Activated naive CD4-positive, alpha-beta T cell treated with anti-CD3 and anti-CD28 coated beads for 36 hours (primary cell): ENCODE measurements around the gene PYGM. TPM values are rescaled to one million over a fixed set of nuclear protein-coding genes. Genes with fewer than 3 reads are reported as not detected.

Experiments used
- CTCF ChIA-PET: fragments of 350-600 bp; sonication (Branson Sonifier 250); formaldehyde crosslinking; loops from one replicate; lab custom pipeline; 2021; ENCODE audit warnings: antibody characterized with exemption; lab: Charles Lee
- DNase-seq: peaks from one replicate; pipeline ENCODE4 v3.0.0-alpha.2; 2020
- H3K27ac Mint-ChIP-seq: one replicate; pipeline ENCODE4 v1.8.0; 2021; ENCODE audit warnings: mild to moderate bottlenecking, mixed read lengths
- H3K27me3 Mint-ChIP-seq: one replicate; pipeline ENCODE4 v1.8.0; 2021; ENCODE audit warnings: low read depth, mixed read lengths
- H3K36me3 Mint-ChIP-seq: one replicate; pipeline ENCODE4 v1.8.0; 2021; ENCODE audit warnings: low read depth, mixed read lengths
- H3K4me1 Mint-ChIP-seq: one replicate; pipeline ENCODE4 v1.8.0; 2021; ENCODE audit warnings: low read depth, mixed read lengths
- H3K4me3 Mint-ChIP-seq: one replicate; pipeline ENCODE4 v1.8.0; 2021; ENCODE audit warnings: mild to moderate bottlenecking, moderate library complexity, mixed read lengths
- H3K9me3 Mint-ChIP-seq: one replicate; pipeline ENCODE4 v1.8.0; 2021; ENCODE audit warnings: mixed read lengths
- intact Hi-C: fragments of 100-400 bp; cut with micrococcal nuclease; formaldehyde crosslinking; loops from one replicate; pipeline ENCODE4 v1.15.1; 2023
- total RNA-seq, 2 experiments: library from RNA; stranded (reverse); gene quantifications; one replicate each; pipeline ENCODE4 v1.2.3, GENCODE V29; 2021

The PYGM gene
- total RNA-seq, 2 experiments from 2014 or later: 0.64 to 0.89 TPM

- no peak for DNase-seq
- no peak overlapping the region for H3K4me3 Mint-ChIP-seq
- intact Hi-C loops: no loop called here
- H3K27ac Mint-ChIP-seq: no peak overlapping the region
- no peaks in the 10 kb centered on the region for H3K9me3 Mint-ChIP-seq
- CTCF ChIA-PET: interaction anchor here (0.5 kb wide), 1 partner anchor 17 kb away, joined by 4 read pairs; no protein-coding TSS in a partner anchor
- H3K27me3 Mint-ChIP-seq: no peaks in the 10 kb centered on the region
- peaks cover 6% of the 10 kb centered on the region for H3K36me3 Mint-ChIP-seq
- peaks cover 25% of the 10 kb centered on the region for H3K4me1 Mint-ChIP-seq
Observed at GRCh38 chr11:64754919-64755662, 4.7 kb downstream of the PYGM start.

- intact Hi-C loops: no loop called here
- DNase-seq: no peak
- H3K9me3 Mint-ChIP-seq: no peaks in the 10 kb centered on the region
- H3K4me1 Mint-ChIP-seq: peaks cover 20% of the 10 kb centered on the region
- H3K27ac Mint-ChIP-seq: no peak overlapping the region
- H3K27me3 Mint-ChIP-seq: no peaks in the 10 kb centered on the region
- CTCF ChIA-PET: no interaction called here
- H3K36me3 Mint-ChIP-seq: peaks cover 6% of the 10 kb centered on the region
- no peak overlapping the region for H3K4me3 Mint-ChIP-seq
Observed at GRCh38 chr11:64754124-64754918, 5.5 kb downstream of the PYGM start.

GRCh38 chr11:64753380-64754123 is 6.2 kb downstream of the PYGM start:
- peaks cover 6% of the 10 kb centered on the region for H3K36me3 Mint-ChIP-seq
- H3K9me3 Mint-ChIP-seq: no peaks in the 10 kb centered on the region
- intact Hi-C loops: no loop called here
- H3K27me3 Mint-ChIP-seq: no peaks in the 10 kb centered on the region
- no peak for DNase-seq
- peaks cover 20% of the 10 kb centered on the region for H3K4me1 Mint-ChIP-seq
- H3K27ac Mint-ChIP-seq: no peak overlapping the region
- CTCF ChIA-PET: interaction anchor here (0.6 kb wide), 1 partner anchor 7 kb away, joined by 9 read pairs; no protein-coding TSS in a partner anchor
- no peak overlapping the region for H3K4me3 Mint-ChIP-seq

GRCh38 chr11:64753019-64753379 is 6.8 kb downstream of the PYGM start:
- H3K9me3 Mint-ChIP-seq: no peaks in the 10 kb centered on the region
- peaks cover 6% of the 10 kb centered on the region for H3K36me3 Mint-ChIP-seq
- no peak overlapping the region for H3K4me3 Mint-ChIP-seq
- intact Hi-C loops: no loop called here
- no peaks in the 10 kb centered on the region for H3K27me3 Mint-ChIP-seq
- H3K27ac Mint-ChIP-seq: no peak overlapping the region
- no peak for DNase-seq
- CTCF ChIA-PET: interaction anchor here (0.6 kb wide), 1 partner anchor 8 kb away, joined by 9 read pairs; no protein-coding TSS in a partner anchor
- peaks cover 20% of the 10 kb centered on the region for H3K4me1 Mint-ChIP-seq

- H3K27me3 Mint-ChIP-seq: no peaks in the 10 kb centered on the region
- H3K9me3 Mint-ChIP-seq: no peaks in the 10 kb centered on the region
Observed at GRCh38 chr11:64752175-64752970, 7.4 kb downstream of the PYGM start.

GRCh38 chr11:64751580-64751979 is 8.2 kb downstream of the PYGM start:
- intact Hi-C loops: no loop called here
- Mint-ChIP-seq H3K27me3 (no peaks in the 10 kb centered on the region), H3K4me1 (peaks cover 20% of the 10 kb centered on the region), H3K9me3 (no peaks in the 10 kb centered on the region), H3K27ac (no peak overlapping the region), H3K4me3 (no peak overlapping the region), H3K36me3 (peaks cover 6% of the 10 kb centered on the region)
- CTCF ChIA-PET: interaction anchor here (0.7 kb wide), 1 partner anchor 25 kb away, joined by 3 read pairs; no protein-coding TSS in a partner anchor
- DNase-seq: no peak

More at GRCh38 chr11:64752175-64752970, 7.4 kb downstream of the PYGM start:
- CTCF ChIA-PET: interaction anchor here (0.6 to 0.7 kb wide), 2 partner anchors 8 to 24 kb away, joined by 3 to 9 read pairs; no protein-coding TSS in a partner anchor
- intact Hi-C loops: no loop called here
- Mint-ChIP-seq H3K36me3 (peaks cover 6% of the 10 kb centered on the region), H3K27ac (no peak overlapping the region), H3K4me1 (peaks cover 20% of the 10 kb centered on the region), H3K4me3 (no peak overlapping the region)
- no peak for DNase-seq

- intact Hi-C loops: no loop called here
- CTCF ChIA-PET: no interaction called here
- DNase-seq: no peak
- Mint-ChIP-seq H3K4me1 (peaks cover 21% of the 10 kb centered on the region), H3K27ac (no peak overlapping the region), H3K27me3 (no peaks in the 10 kb centered on the region), H3K36me3 (peaks cover 6% of the 10 kb centered on the region), H3K9me3 (no peaks in the 10 kb centered on the region), H3K4me3 (no peak overlapping the region)
Observed at GRCh38 chr11:64751136-64751535, 8.6 kb downstream of the PYGM start.

- H3K27ac Mint-ChIP-seq: peak overlapping the region; percentile 18
Observed at GRCh38 chr11:64750361-64751054, 9.3 kb downstream of the PYGM start.

GRCh38 chr11:64747961-64748665 is 11.7 kb downstream of the PYGM start:
- CTCF ChIA-PET: interaction anchor here (0.8 to 1.0 kb wide), 2 partner anchors 9 to 30 kb away, joined by 3 to 4 read pairs; partner anchors contain the start of gene SF1
- peak overlapping the region; percentile 39 for H3K27ac Mint-ChIP-seq
- intact Hi-C loops: loop anchor here (5.0 kb wide), 1 partner anchor 109 kb away; no protein-coding TSS in a partner anchor
- H3K4me3 Mint-ChIP-seq: no peak overlapping the region
- H3K9me3 Mint-ChIP-seq: no peaks in the 10 kb centered on the region
- peaks cover 6% of the 10 kb centered on the region for H3K27me3 Mint-ChIP-seq
- DNase-seq: no peak
- peaks cover 6% of the 10 kb centered on the region for H3K36me3 Mint-ChIP-seq
- peaks cover 36% of the 10 kb centered on the region for H3K4me1 Mint-ChIP-seq

More at GRCh38 chr11:64750361-64751054, 9.3 kb downstream of the PYGM start:
- H3K4me1 Mint-ChIP-seq: peaks cover 24% of the 10 kb centered on the region
- peaks cover 6% of the 10 kb centered on the region for H3K36me3 Mint-ChIP-seq
- intact Hi-C loops: no loop called here
- CTCF ChIA-PET: no interaction called here
- no peaks in the 10 kb centered on the region for H3K9me3 Mint-ChIP-seq
- no peaks in the 10 kb centered on the region for H3K27me3 Mint-ChIP-seq
- H3K4me3 Mint-ChIP-seq: no peak overlapping the region
- no peak for DNase-seq

GRCh38 chr11:64746486-64746885 is 13.3 kb downstream of the PYGM start:
- Mint-ChIP-seq H3K27ac (no peak overlapping the region), H3K4me1 (peaks cover 36% of the 10 kb centered on the region), H3K36me3 (peaks cover 2% of the 10 kb centered on the region), H3K4me3 (no peak overlapping the region), H3K9me3 (no peaks in the 10 kb centered on the region), H3K27me3 (peaks cover 6% of the 10 kb centered on the region)
- intact Hi-C loops: loop anchor here (5.0 kb wide), 1 partner anchor 111 kb away; no protein-coding TSS in a partner anchor
- no peak for DNase-seq
- CTCF ChIA-PET: interaction anchor here (0.6 kb wide), 1 partner anchor 37 kb away, joined by 3 read pairs; no protein-coding TSS in a partner anchor
